ENCODE measurements around the gene C1orf198. TPM values are rescaled to one million over a fixed set of nuclear protein-coding genes. Genes with fewer than 3 reads are reported as not detected.

C1orf198 gene
- total and polyA plus RNA-seq, 2 of the 8 experiments (the other 6 are each of a cell fraction or from before 2014, with no cell fraction given) = 30.6 to 45.0 TPM

GRCh38 chr1:230814949-230815692, 53.2 kb downstream of the C1orf198 start (continued):
- TF ChIP-seq GTF2F1 (IDR thresholded peaks at IDR 0.05; ENCODE audit: borderline replicate concordance, low read depth, low read length) (no peak), BACH1 (IDR thresholded peaks at IDR 0.05; ENCODE audit: low read length) (no peak), TBP (IDR thresholded peaks at IDR 0.05; ENCODE audit: low read depth, low read length) (no peak), CTBP2 (IDR thresholded peaks at IDR 0.05; ENCODE audit: borderline replicate concordance, insufficient read depth, insufficient read length, low read length) (no peak), JUN (IDR thresholded peaks at IDR 0.05; ENCODE audit: low read depth, low read length) (no peak), SRF (IDR thresholded peaks at IDR 0.05; ENCODE audit: low read depth, low read length) (no peak), EZH2 (IDR thresholded peaks at IDR 0.05; ENCODE audit: low read depth, low read length, severe bottlenecking) (no peak), E2F6 (IDR thresholded peaks at IDR 0.05) (no peak), TAF7 (optimal IDR thresholded peaks at IDR 0.05; ENCODE audit: borderline replicate concordance, low read depth, low read length) (no peak)
